ENCODE measurements around the gene DLG2.

The DLG2 gene

DNA sequence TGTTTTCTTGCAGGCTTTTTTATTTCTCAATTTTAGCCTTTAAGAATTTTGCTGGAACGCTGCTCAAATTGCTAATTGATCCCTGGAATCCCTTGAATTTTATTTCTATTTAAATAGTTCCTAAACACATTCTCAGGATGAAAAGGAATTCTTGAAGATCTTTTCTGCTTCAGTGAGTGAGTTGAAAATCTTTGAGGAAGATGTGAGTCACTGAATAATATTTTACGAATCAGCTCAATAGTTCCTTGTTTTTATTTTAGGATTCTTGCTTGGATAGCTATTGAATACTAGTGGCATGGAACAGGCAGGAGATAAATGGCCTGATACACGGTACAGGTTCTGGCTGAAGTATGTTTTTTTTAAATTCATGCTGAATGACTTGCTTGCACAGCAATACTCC, 2146.3 kb downstream of the DLG2 start:
- TF ChIP-seq EZH2phosphoT487 (IDR thresholded peaks at IDR 0.05; ENCODE audit: low read length) (no peak), EZH2 (optimal IDR thresholded peaks at IDR 0.05; ENCODE audit: low read depth, low read length) (no peak)
- TF ChIP-seq, protein P1, sequence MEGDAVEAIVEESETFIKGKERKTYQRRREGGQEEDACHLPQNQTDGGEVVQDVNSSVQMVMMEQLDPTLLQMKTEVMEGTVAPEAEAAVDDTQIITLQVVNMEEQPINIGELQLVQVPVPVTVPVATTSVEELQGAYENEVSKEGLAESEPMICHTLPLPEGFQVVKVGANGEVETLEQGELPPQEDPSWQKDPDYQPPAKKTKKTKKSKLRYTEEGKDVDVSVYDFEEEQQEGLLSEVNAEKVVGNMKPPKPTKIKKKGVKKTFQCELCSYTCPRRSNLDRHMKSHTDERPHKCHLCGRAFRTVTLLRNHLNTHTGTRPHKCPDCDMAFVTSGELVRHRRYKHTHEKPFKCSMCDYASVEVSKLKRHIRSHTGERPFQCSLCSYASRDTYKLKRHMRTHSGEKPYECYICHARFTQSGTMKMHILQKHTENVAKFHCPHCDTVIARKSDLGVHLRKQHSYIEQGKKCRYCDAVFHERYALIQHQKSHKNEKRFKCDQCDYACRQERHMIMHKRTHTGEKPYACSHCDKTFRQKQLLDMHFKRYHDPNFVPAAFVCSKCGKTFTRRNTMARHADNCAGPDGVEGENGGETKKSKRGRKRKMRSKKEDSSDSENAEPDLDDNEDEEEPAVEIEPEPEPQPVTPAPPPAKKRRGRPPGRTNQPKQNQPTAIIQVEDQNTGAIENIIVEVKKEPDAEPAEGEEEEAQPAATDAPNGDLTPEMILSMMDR (IDR thresholded peaks at IDR 0.05; ENCODE audit: low read length): no peak
- Histone ChIP-seq H3K36me3 (replicated peaks; ENCODE audit: insufficient read depth, low read length) (no peaks in the 10 kb centered on the region), H3K4me3 (ENCODE audit: low read length) (no peak overlapping the region), H3K9me2 (replicated peaks; ENCODE audit: insufficient read depth, low read length) (no peaks in the 10 kb centered on the region), H3F3A (ENCODE audit: insufficient read depth, low read length) (no peaks in the 10 kb centered on the region), H4K20me1 (ENCODE audit: insufficient read depth, low read length) (no peaks in the 10 kb centered on the region), H3K4me1 (ENCODE audit: low read length) (no peaks in the 10 kb centered on the region), H3K27ac (ENCODE audit: low read length) (no peak overlapping the region), H3K9me3 (replicated peaks; ENCODE audit: insufficient read depth, low read length) (no peaks in the 10 kb centered on the region), H3K79me2 (ENCODE audit: low read length) (no peaks in the 10 kb centered on the region), H3K27me3 (replicated peaks; ENCODE audit: insufficient read depth, low read length) (no peaks in the 10 kb centered on the region), H3K4me2 (ENCODE audit: low read depth, low read length) (no peak overlapping the region), H3K9ac (ENCODE audit: low read length) (no peak overlapping the region), H2AFZ (ENCODE audit: low read length) (no peak overlapping the region)
- DNase-seq: no peak

DNA sequence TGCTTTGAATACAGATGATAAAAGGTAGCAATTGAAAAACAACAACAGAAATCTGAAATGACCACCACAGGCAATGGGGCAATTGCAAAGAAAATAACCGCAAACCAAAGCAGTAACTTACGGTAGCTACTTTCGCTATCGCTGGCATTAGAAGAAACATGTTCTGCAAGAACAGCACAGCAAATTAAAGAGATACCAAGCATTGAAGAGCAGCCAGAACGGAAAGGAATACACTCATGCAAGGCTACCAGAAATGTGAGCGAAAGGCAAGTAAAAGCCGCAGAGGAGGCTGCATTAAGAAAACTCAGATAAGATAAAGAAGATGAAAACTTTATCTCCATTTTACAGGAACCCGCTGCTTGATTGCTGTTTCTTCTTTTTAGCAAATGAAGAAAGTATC, 2146.9 kb downstream of the DLG2 start:
- Histone ChIP-seq H3K27ac (ENCODE audit: low read length) (no peak overlapping the region), H3K4me2 (ENCODE audit: low read depth, low read length) (no peak overlapping the region), H3K4me3 (ENCODE audit: low read length) (no peak overlapping the region), H4K20me1 (ENCODE audit: insufficient read depth, low read length) (no peaks in the 10 kb centered on the region), H3K79me2 (ENCODE audit: low read length) (no peaks in the 10 kb centered on the region), H3K36me3 (replicated peaks; ENCODE audit: insufficient read depth, low read length) (no peaks in the 10 kb centered on the region), H3K9me3 (replicated peaks; ENCODE audit: insufficient read depth, low read length) (no peaks in the 10 kb centered on the region), H3K4me1 (ENCODE audit: low read length) (no peaks in the 10 kb centered on the region), H3F3A (ENCODE audit: insufficient read depth, low read length) (no peaks in the 10 kb centered on the region), H3K9ac (ENCODE audit: low read length) (no peak overlapping the region), H2AFZ (ENCODE audit: low read length) (no peak overlapping the region), H3K9me2 (replicated peaks; ENCODE audit: insufficient read depth, low read length) (no peaks in the 10 kb centered on the region), H3K27me3 (replicated peaks; ENCODE audit: insufficient read depth, low read length) (no peaks in the 10 kb centered on the region)
- TF ChIP-seq EZH2 (optimal IDR thresholded peaks at IDR 0.05; ENCODE audit: low read depth, low read length): no peak
- TF ChIP-seq EZH2phosphoT487 (IDR thresholded peaks at IDR 0.05; ENCODE audit: low read length): no peak
- TF ChIP-seq, protein P1 (IDR thresholded peaks at IDR 0.05; ENCODE audit: low read length): no peak
- no peak for DNase-seq

DNA sequence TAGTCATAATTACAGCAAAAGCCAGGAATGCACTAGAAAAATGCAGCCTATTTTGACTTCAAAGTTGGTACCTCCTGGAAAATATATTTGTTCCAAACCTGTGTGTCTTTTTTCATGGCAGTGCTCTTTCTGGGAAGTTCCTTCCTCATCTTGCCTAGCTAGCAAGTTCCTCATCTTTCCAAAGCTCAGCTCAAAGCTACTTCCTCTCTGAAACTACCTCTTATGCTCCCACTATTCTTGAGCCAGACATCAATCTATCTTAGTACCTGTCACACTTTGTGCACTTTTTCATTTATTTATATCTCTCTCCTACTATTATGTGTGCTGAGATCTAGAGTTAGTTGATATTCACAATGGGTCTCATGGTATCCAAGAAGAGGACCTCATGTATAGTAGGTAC, 2149.4 kb downstream of the DLG2 start:
- Histone ChIP-seq H3K27ac (ENCODE audit: low read length) (no peak overlapping the region), H3K9me2 (replicated peaks; ENCODE audit: insufficient read depth, low read length) (no peaks in the 10 kb centered on the region), H3K4me3 (ENCODE audit: low read length) (no peak overlapping the region), H3K9me3 (replicated peaks; ENCODE audit: insufficient read depth, low read length) (no peaks in the 10 kb centered on the region), H3K79me2 (ENCODE audit: low read length) (no peaks in the 10 kb centered on the region), H3K4me1 (ENCODE audit: low read length) (no peaks in the 10 kb centered on the region), H3K27me3 (replicated peaks; ENCODE audit: insufficient read depth, low read length) (no peaks in the 10 kb centered on the region), H3K9ac (ENCODE audit: low read length) (no peak overlapping the region), H4K20me1 (ENCODE audit: insufficient read depth, low read length) (no peaks in the 10 kb centered on the region), H3K36me3 (replicated peaks; ENCODE audit: insufficient read depth, low read length) (no peaks in the 10 kb centered on the region), H3K4me2 (ENCODE audit: low read depth, low read length) (no peak overlapping the region), H2AFZ (ENCODE audit: low read length) (no peak overlapping the region), H3F3A (ENCODE audit: insufficient read depth, low read length) (no peaks in the 10 kb centered on the region)
- TF ChIP-seq EZH2phosphoT487 (IDR thresholded peaks at IDR 0.05; ENCODE audit: low read length) (no peak), EZH2 (optimal IDR thresholded peaks at IDR 0.05; ENCODE audit: low read depth, low read length) (no peak)
- TF ChIP-seq, protein P1 (IDR thresholded peaks at IDR 0.05; ENCODE audit: low read length): no peak
- DNase-seq: no peak

All from MM.1S (cell line).